ENCODE data around the gene LAMC3.

DNA sequence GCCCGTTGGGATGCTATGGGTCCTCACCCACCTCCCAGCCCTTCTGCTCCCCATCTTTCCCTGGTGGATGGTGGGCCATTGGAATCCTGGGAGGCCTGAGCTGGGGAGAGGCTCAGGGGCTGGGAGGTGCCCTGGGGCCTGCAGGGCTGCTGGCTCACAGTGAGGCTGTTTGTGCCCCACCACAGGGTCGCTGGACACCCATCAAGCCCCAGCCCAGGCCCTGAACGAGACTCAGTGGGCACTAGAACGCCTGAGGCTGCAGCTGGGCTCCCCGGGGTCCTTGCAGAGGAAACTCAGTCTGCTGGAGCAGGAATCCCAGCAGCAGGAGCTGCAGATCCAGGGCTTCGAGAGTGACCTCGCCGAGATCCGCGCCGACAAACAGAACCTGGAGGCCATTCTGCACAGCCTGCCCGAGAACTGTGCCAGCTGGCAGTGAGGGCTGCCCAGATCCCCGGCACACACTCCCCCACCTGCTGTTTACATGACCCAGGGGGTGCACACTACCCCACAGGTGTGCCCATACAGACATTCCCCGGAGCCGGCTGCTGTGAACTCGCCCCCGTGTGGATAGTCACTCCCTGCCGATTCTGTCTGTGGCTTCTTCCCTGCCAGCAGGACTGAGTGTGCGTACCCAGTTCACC is 82.5 kb downstream of the LAMC3 start:
- TF ChIP-seq MCM5 (IDR thresholded peaks at IDR 0.05; ENCODE audit: low read depth) (no peak), SAFB (IDR thresholded peaks at IDR 0.05; ENCODE audit: borderline replicate concordance, low read depth, low read length) (no peak), EZH2 (IDR thresholded peaks at IDR 0.05; ENCODE audit: borderline replicate concordance, low read depth, low read length) (no peak), CEBPB (tag; IDR thresholded peaks at IDR 0.05) (no peak), HMGN3 (IDR thresholded peaks at IDR 0.05; ENCODE audit: borderline replicate concordance, extremely low read depth, insufficient read length, low read depth, low read length) (no peak), DNMT1 (IDR thresholded peaks at IDR 0.05) (no peak), NR3C1 (CRISPR knock-in tag; IDR thresholded peaks at IDR 0.05) (no peak), POLR2AphosphoS5 (IDR thresholded peaks at IDR 0.05; ENCODE audit: control insufficient read depth, insufficient read depth, low read depth, low read length) (no peak)
- TF ChIP-seq, protein P1, sequence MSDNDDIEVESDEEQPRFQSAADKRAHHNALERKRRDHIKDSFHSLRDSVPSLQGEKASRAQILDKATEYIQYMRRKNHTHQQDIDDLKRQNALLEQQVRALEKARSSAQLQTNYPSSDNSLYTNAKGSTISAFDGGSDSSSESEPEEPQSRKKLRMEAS (CRISPR knock-in tag; IDR thresholded peaks at IDR 0.05), result no peak

All from K562 (cell line).